Panc1 (cell line): ENCODE data around the gene NEURL2. TPM values are rescaled to one million over a fixed set of nuclear protein-coding genes. Genes with fewer than 3 reads are reported as not detected.

Experiments used
- ATAC-seq: fragments of 200-7000 bp; cut with Tn5 transposase; 2 replicates; pipeline ENCODE4 v1.9.1; 2020; ENCODE audit warnings: mild to moderate bottlenecking, moderate library complexity
- BruUV-seq: library from RNA; stranded (reverse); fragments of 400-500 nt; replicated peaks from 2 replicates; lab custom pipeline; 2021; lab: Mats Ljungman, UMichigan
- CTCF ChIA-PET: fragments of 300-600 bp; sonication (Branson Sonifier 250); formaldehyde crosslinking; loops from one replicate; lab custom pipeline; 2022; ENCODE audit warnings: antibody characterized with exemption; lab: Charles Lee
- POLR2A ChIA-PET: fragments of 300-600 bp; sonication (Branson Sonifier 250); formaldehyde crosslinking; loops from one replicate; lab custom pipeline; 2022; ENCODE audit warnings: antibody characterized with exemption; lab: Charles Lee
- DNase-seq: peaks from one replicate; pipeline ENCODE4 v3.0.0-alpha.2; 2010; ENCODE audit warnings: low read depth, low spot score
- H3K27ac ChIP-seq: 2 replicates; pipeline ENCODE4 v1.5.1; 2011; ENCODE audit warnings: mild to moderate bottlenecking, low read length, inconsistent platforms
- H3K27me3 ChIP-seq: fragments of 200-500 bp; sonication (Bioruptor generic); 2 replicates; pipeline ENCODE4 v1.6.0; 2014; ENCODE audit warnings: low read length, inconsistent platforms; ENCODE audit not compliant: control insufficient read depth, insufficient read depth
- H3K36me3 ChIP-seq: fragments of 200-500 bp; sonication (Bioruptor generic); 2 replicates; pipeline ENCODE4 v1.5.1; 2014; ENCODE audit warnings: inconsistent platforms, mild to moderate bottlenecking, low read length, moderate library complexity; ENCODE audit not compliant: control insufficient read depth, insufficient read depth
- H3K4me1 ChIP-seq: 2 replicates; pipeline ENCODE4 v1.5.1; 2011; ENCODE audit warnings: inconsistent platforms, mild to moderate bottlenecking, low read length, moderate library complexity; ENCODE audit not compliant: control insufficient read depth, insufficient read depth
- H3K4me3 ChIP-seq, 2 experiments: 2 replicates each; pipeline ENCODE4 v1.5.1; 2011 to 2012; ENCODE audit warnings: low read depth in 2 of 2, low read length in 2 of 2, mild to moderate bottlenecking in 2 of 2, inconsistent platforms in 1 of 2, moderate library complexity in 1 of 2
- H3K9me3 ChIP-seq: fragments of 200-500 bp; sonication (Bioruptor generic); 2 replicates; pipeline ENCODE4 v1.5.1; 2014; ENCODE audit warnings: low read depth, mild to moderate bottlenecking, inconsistent platforms, low read length, moderate library complexity; ENCODE audit not compliant: control insufficient read depth, insufficient read depth
- CTCF ChIP-seq: fragments of 450-650 bp; IDR thresholded peaks from 2 replicates; pipeline ENCODE4 v1.5.1; 2017; ENCODE audit warnings: mild to moderate bottlenecking
- POLR2AphosphoS5 ChIP-seq: IDR thresholded peaks from 2 replicates; pipeline ENCODE4 v1.6.1; 2012; ENCODE audit warnings: mild to moderate bottlenecking, low read depth, low read length, moderate library complexity
- REST ChIP-seq, 2 experiments: IDR thresholded peaks; 2 replicates each; pipeline ENCODE4 v1.6.1; 2011 to 2012; ENCODE audit warnings: low read depth in 2 of 2, control low read depth in 1 of 2, low read length in 1 of 2, mild to moderate bottlenecking in 1 of 2, moderate library complexity in 1 of 2; ENCODE audit not compliant: insufficient read depth in 1 of 2
- SIN3A ChIP-seq: IDR thresholded peaks from 2 replicates; pipeline ENCODE4 v1.6.1; 2012; ENCODE audit warnings: low read depth, mild to moderate bottlenecking, low read length, moderate library complexity, borderline replicate concordance; ENCODE audit not compliant: insufficient read depth
- TCF7L2 ChIP-seq: IDR thresholded peaks from 2 replicates; pipeline ENCODE4 v1.6.1; 2011; ENCODE audit warnings: mild to moderate bottlenecking, low read depth, low read length, inconsistent platforms
- in situ Hi-C: cut with HindIII; loops from 2 replicates; pipeline ENCODE4 v1.10.0; 2016; ENCODE audit warnings: low sequenced_read_pairs, low pct_unique_long_range_greater_than_20kb
- intact Hi-C: fragments of 100-400 bp; cut with micrococcal nuclease; formaldehyde crosslinking; loops from one replicate; pipeline ENCODE4 v1.10.0; 2022; ENCODE audit not compliant: unreplicated experiment
- total RNA-seq: library from RNA; stranded (reverse); gene quantifications from one replicate; pipeline ENCODE4 v1.2.1, GENCODE V29; 2021; ENCODE audit not compliant: unreplicated experiment

Gene NEURL2
- total RNA-seq, 1 experiment from 2014 or later, result 3.0 TPM

DNA sequence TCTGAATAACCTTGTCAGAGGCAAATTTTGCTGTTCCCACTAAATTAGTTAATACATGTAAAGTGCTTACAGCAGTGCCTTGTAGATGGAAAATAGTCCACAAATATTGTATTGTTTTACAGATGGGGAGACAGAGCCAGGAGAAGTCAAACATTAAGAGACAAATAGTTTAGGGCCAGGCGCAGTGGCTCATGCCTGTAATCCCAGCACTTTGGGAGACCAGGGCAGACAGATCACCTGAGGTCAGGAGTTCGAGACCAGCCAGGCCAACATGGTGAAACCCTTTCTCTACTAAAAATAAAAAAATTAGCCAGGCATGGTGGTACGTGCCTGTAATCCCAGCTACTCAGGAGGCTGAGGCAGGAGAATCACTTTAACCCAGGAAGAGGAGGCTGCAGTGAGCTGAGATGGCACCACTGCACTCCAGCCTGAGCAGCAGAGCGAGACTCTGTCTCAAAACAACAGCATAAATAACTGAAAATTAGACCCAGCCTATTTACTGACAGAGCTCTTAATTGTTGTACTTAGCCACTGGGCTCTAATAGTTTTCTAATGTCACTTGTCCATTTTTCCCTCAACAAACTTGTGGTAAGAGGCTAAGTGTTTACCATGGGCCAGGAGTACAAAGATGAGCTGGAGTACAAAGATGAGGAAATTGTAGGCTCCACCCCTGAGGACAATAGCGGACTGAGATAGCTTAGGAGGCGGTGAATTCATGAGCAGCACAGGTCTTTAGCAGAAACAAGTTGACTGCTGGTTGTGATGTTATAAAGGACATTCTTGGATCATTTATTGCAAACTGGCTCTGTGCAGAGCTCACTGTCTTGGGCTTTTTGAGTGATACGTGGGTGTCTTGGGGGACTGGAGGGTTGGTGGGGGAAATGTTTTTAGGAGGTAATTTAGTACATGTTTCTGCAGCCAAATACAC is 27.2 kb downstream of the NEURL2 start:
- in situ Hi-C loops, result no loop called here
- POLR2A ChIA-PET, result no interaction called here
- no peak for TF ChIP-seq SIN3A
- no peak for TF ChIP-seq REST (IDR thresholded peaks at IDR 0.05; ENCODE audit: insufficient read depth in 1 of 2, low read depth in 2 of 2, low read length in 1 of 2)
- no peak for TF ChIP-seq POLR2AphosphoS5
- TF ChIP-seq CTCF, result no peak
- TF ChIP-seq TCF7L2, result no peak
- H3K27me3 ChIP-seq, result no peaks in the 10 kb centered on the region
- DNase-seq, result no peak
- no peak for ATAC-seq
- no TSS peak for BruUV-seq
- no peaks in the 10 kb centered on the region for H3K9me3 ChIP-seq
- H3K4me1 ChIP-seq, result peaks cover 7% of the 10 kb centered on the region; the same call in 1 of the 2 replicates
- no peak overlapping the region for H3K27ac ChIP-seq
- no peaks in the 10 kb centered on the region for H3K36me3 ChIP-seq
- H3K4me3 ChIP-seq, result no peak overlapping the region
- intact Hi-C loops, result no loop called here
- CTCF ChIA-PET, result no interaction called here

- Histone ChIP-seq H3K36me3 (no peaks in the 10 kb centered on the region; the same call in 1 of the 2 replicates), H3K4me3 (no peak overlapping the region), H3K27me3 (no peaks in the 10 kb centered on the region), H3K4me1 (peaks cover 4% of the 10 kb centered on the region; the same call in 1 of the 2 replicates), H3K9me3 (no peaks in the 10 kb centered on the region), H3K27ac (no peak overlapping the region)
- ChIA-PET POLR2A (interaction anchor here (0.6 kb wide), 1 partner anchor 780 kb away, joined by 3 read pairs; no protein-coding TSS in a partner anchor), CTCF (no interaction called here)
- DNase-seq (no peak), ATAC-seq (no peak)
- BruUV-seq, result no TSS peak
- intact Hi-C loops (no loop called here), in situ Hi-C loops (no loop called here)
- TF ChIP-seq TCF7L2 (no peak), SIN3A (no peak), POLR2AphosphoS5 (no peak), REST (IDR thresholded peaks at IDR 0.05; ENCODE audit: insufficient read depth in 1 of 2, low read depth in 2 of 2, low read length in 1 of 2) (no peak), CTCF (no peak)
Observed at GRCh38 chr20:45861221-45862075, 29.6 kb downstream of the NEURL2 start.
